GM12878 (cell line): ENCODE measurements around the gene RAB22A.

Experiments
- SRF ChIP-seq, 2 experiments: IDR thresholded peaks; 2 replicates each; pipeline ENCODE4 v1.6.1; 2011; ENCODE audit warnings: low read depth in 2 of 2, low read length in 2 of 2, mild to moderate bottlenecking in 1 of 2, moderate library complexity in 1 of 2
- TF ChIP-seq, protein P1 (sequence below), 3 experiments: IDR thresholded peaks in 2 of 3; conservative IDR thresholded peaks in 1 of 3; 2 replicates each; pipeline ENCODE4 v1.5.1; 2011; ENCODE audit warnings: low read depth in 3 of 3, low read length in 3 of 3, mild to moderate bottlenecking in 3 of 3, control low read depth in 2 of 3, moderate library complexity in 2 of 3, inconsistent platforms in 1 of 3, mixed read lengths in 1 of 3; ENCODE audit not compliant: control insufficient read depth in 2 of 3, insufficient read depth in 1 of 3; ENCODE audit errors: extremely low read depth in 1 of 3

DNA sequence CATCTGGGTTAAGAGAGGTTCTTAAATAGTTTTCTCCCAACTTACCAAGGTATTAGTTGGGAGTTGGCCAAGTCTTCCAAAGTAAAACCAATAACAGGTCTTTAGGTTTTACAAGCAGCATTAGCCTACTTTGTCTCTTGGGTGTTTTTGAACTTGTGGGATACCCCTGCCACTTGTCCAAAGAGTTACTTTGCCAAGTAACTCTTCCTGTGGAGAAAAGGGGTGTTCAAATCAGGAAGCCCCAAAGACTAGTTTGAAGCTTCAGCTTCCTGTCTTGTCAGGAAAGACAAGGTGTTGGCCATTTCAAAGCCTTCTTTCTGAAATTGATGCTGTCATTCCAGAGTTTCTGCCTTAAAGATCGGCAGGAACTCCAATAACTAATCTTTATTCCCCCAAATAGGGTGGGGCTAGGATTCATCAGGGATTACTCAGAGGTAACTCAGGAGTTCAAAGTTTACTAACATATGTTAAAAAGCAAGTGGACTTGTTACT is 822 bp downstream of the RAB22A start:
- TF ChIP-seq SRF (IDR thresholded peaks at IDR 0.05; ENCODE audit: low read depth in 2 of 2, low read length in 2 of 2): no peak
- TF ChIP-seq, protein P1, sequence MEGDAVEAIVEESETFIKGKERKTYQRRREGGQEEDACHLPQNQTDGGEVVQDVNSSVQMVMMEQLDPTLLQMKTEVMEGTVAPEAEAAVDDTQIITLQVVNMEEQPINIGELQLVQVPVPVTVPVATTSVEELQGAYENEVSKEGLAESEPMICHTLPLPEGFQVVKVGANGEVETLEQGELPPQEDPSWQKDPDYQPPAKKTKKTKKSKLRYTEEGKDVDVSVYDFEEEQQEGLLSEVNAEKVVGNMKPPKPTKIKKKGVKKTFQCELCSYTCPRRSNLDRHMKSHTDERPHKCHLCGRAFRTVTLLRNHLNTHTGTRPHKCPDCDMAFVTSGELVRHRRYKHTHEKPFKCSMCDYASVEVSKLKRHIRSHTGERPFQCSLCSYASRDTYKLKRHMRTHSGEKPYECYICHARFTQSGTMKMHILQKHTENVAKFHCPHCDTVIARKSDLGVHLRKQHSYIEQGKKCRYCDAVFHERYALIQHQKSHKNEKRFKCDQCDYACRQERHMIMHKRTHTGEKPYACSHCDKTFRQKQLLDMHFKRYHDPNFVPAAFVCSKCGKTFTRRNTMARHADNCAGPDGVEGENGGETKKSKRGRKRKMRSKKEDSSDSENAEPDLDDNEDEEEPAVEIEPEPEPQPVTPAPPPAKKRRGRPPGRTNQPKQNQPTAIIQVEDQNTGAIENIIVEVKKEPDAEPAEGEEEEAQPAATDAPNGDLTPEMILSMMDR (IDR thresholded peaks at IDR 0.05 in 2 of 3, conservative IDR thresholded peaks at IDR 0.05 in 1 of 3; ENCODE audit: control insufficient read depth in 2 of 3, extremely low read depth in 1 of 3, insufficient read depth in 1 of 3, low read depth in 3 of 3, low read length in 3 of 3): no peak
